IMR-90 (cell line): ENCODE measurements around the gene ATP1A2. TPM values are rescaled to one million over a fixed set of nuclear protein-coding genes. Genes with fewer than 3 reads are reported as not detected.

Experiments
- ATAC-seq: fragments of 200-7000 bp; cut with Tn5 transposase; 2 replicates; pipeline ENCODE4 v1.9.1; 2020; ENCODE audit warnings: low read depth, mild to moderate bottlenecking, moderate library complexity
- BruUV-seq: library from RNA; stranded (reverse); fragments of 400-500 nt; replicated peaks from 2 replicates; lab custom pipeline; 2021; lab: Mats Ljungman, UMichigan
- CTCF ChIA-PET: fragments of 300-600 bp; formaldehyde crosslinking; extraction: SDS; loops from one replicate; lab custom pipeline; 2021; ENCODE audit warnings: antibody characterized with exemption; lab: Yijun Ruan, JAX
- POLR2A ChIA-PET: fragments of 300-600 bp; sonication (Branson Sonifier 250); formaldehyde crosslinking; loops from one replicate; lab custom pipeline; 2022; ENCODE audit warnings: antibody characterized with exemption; ENCODE audit not compliant: unreplicated experiment; lab: Charles Lee
- DNase-seq: peaks from one replicate; pipeline ENCODE4 v3.0.0; 2013
- H2AFZ ChIP-seq: replicated peaks from 2 replicates; pipeline ENCODE3; 2013; ENCODE audit warnings: low read length, mild to moderate bottlenecking; ENCODE audit not compliant: poor library complexity
- H2AK5ac ChIP-seq: 2 replicates; pipeline ENCODE4 v1.6.1; 2013; ENCODE audit warnings: low read depth, low read length, inconsistent platforms
- H2AK9ac ChIP-seq: replicated peaks from 2 replicates; pipeline ENCODE3; 2013; ENCODE audit warnings: mild to moderate bottlenecking, low read depth, low read length, moderate library complexity; ENCODE audit not compliant: poor library complexity
- H2BK120ac ChIP-seq: 2 replicates; pipeline ENCODE4 v1.6.1; 2013; ENCODE audit warnings: low read depth, low read length, inconsistent platforms
- H2BK15ac ChIP-seq: 3 replicates; pipeline ENCODE4 v1.6.1; 2013; ENCODE audit warnings: low read depth, low read length, inconsistent platforms
- H2BK20ac ChIP-seq: 2 replicates; pipeline ENCODE4 v1.6.1; 2013; ENCODE audit warnings: low read depth, mild to moderate bottlenecking, inconsistent platforms, low read length, moderate library complexity
- H2BK5ac ChIP-seq: 2 replicates; pipeline ENCODE4 v1.6.1; 2013; ENCODE audit warnings: mild to moderate bottlenecking, low read depth, low read length, inconsistent platforms; ENCODE audit not compliant: poor library complexity, severe bottlenecking
- H3K14ac ChIP-seq: replicated peaks from 2 replicates; pipeline ENCODE4 v1.6.1; 2013; ENCODE audit warnings: low read depth, low read length, inconsistent platforms
- H3K18ac ChIP-seq: 2 replicates; pipeline ENCODE4 v1.6.1; 2013; ENCODE audit warnings: low read depth, low read length, control low read depth
- H3K23ac ChIP-seq: 2 replicates; pipeline ENCODE4 v1.6.1; 2013; ENCODE audit warnings: low read depth, low read length, inconsistent platforms
- H3K27ac ChIP-seq: 2 replicates; pipeline ENCODE4 v1.5.1; 2013; ENCODE audit warnings: mild to moderate bottlenecking, control low read depth, low read length; ENCODE audit not compliant: insufficient read depth
- H3K27me3 ChIP-seq: 2 replicates; pipeline ENCODE4 v1.6.1; 2013; ENCODE audit warnings: low read length; ENCODE audit not compliant: control insufficient read depth, insufficient read depth
- H3K36me3 ChIP-seq: 2 replicates; pipeline ENCODE4 v1.6.1; 2013; ENCODE audit warnings: low read length, mixed read lengths; ENCODE audit not compliant: control insufficient read depth, insufficient read depth
- H3K4ac ChIP-seq: 2 replicates; pipeline ENCODE4 v1.6.1; 2013; ENCODE audit warnings: low read depth, low read length, inconsistent platforms
- H3K4me1 ChIP-seq: 2 replicates; pipeline ENCODE4 v1.6.1; 2013; ENCODE audit warnings: low read length, mixed read lengths; ENCODE audit not compliant: control insufficient read depth, insufficient read depth
- H3K4me2 ChIP-seq: 2 replicates; pipeline ENCODE4 v1.6.1; 2013; ENCODE audit warnings: low read depth, mild to moderate bottlenecking, control low read depth, low read length, moderate library complexity
- H3K4me3 ChIP-seq: 2 replicates; pipeline ENCODE4 v1.5.1; 2013; ENCODE audit warnings: low read depth, mild to moderate bottlenecking, control low read depth, low read length, moderate library complexity; ENCODE audit not compliant: insufficient read depth
- H3K56ac ChIP-seq: 2 replicates; pipeline ENCODE4 v1.6.1; 2013; ENCODE audit warnings: low read length, inconsistent platforms; ENCODE audit not compliant: insufficient read depth; ENCODE audit errors: extremely low read depth
- H3K79me1 ChIP-seq, 2 experiments: 2 replicates each; pipeline ENCODE4 v1.6.1; 2013; ENCODE audit warnings: low read length in 2 of 2, inconsistent platforms in 1 of 2, low read depth in 1 of 2
- H3K9ac ChIP-seq: 2 replicates; pipeline ENCODE4 v1.6.1; 2013; ENCODE audit warnings: low read depth, low read length, control low read depth
- H3K9me1 ChIP-seq: 2 replicates; pipeline ENCODE4 v1.6.1; 2013; ENCODE audit warnings: low read length, inconsistent platforms; ENCODE audit not compliant: insufficient read depth
- H3K9me3 ChIP-seq: 2 replicates; pipeline ENCODE4 v1.6.1; 2013; ENCODE audit warnings: low read length; ENCODE audit not compliant: control insufficient read depth, insufficient read depth
- H4K20me1 ChIP-seq: 2 replicates; pipeline ENCODE4 v1.6.1; 2013; ENCODE audit warnings: low read length, inconsistent platforms; ENCODE audit not compliant: insufficient read depth
- H4K5ac ChIP-seq: 2 replicates; pipeline ENCODE4 v1.6.1; 2013; ENCODE audit warnings: mild to moderate bottlenecking, low read depth, low read length, control low read depth
- H4K8ac ChIP-seq, 2 experiments: 2 replicates each; pipeline ENCODE4 v1.6.1; 2013; ENCODE audit warnings: low read depth in 2 of 2, low read length in 2 of 2, control low read depth in 1 of 2, inconsistent platforms in 1 of 2
- H4K91ac ChIP-seq: 2 replicates; pipeline ENCODE4 v1.6.1; 2013; ENCODE audit warnings: low read depth, low read length, inconsistent platforms; ENCODE audit not compliant: insufficient read depth
- NFE2L2 ChIP-seq: fragments of 150-350 bp; IDR thresholded peaks from 2 replicates; pipeline ENCODE4 v1.6.1; 2016; ENCODE audit warnings: low read depth, mild to moderate bottlenecking, low read length
- SMC3 ChIP-seq: fragments of 150-350 bp; IDR thresholded peaks from 2 replicates; pipeline ENCODE4 v1.6.1; 2016; ENCODE audit warnings: low read depth, mild to moderate bottlenecking, antibody characterized with exemption, low read length, moderate library complexity
- USF2 ChIP-seq: fragments of 150-350 bp; IDR thresholded peaks from 2 replicates; pipeline ENCODE4 v1.6.1; 2017; ENCODE audit warnings: mild to moderate bottlenecking, antibody characterized with exemption, low read length, low read depth
- WGBS, 2 experiments: methylation state at CpG; one replicate each; pipeline versions ENCODE4 v1.1.5 to v1.1.7; 2013; ENCODE audit warnings: missing lambda C conversion rate in 2 of 2; ENCODE audit not compliant: insufficient read length in 1 of 2; ENCODE audit errors: extremely low coverage in 2 of 2; 5-methylcytosine and 5-hydroxymethylcytosine counted together
- dilution Hi-C: fragments of 300-500 bp; cut with HindIII; formaldehyde crosslinking; loops from one replicate; pipeline ENCODE4 v1.14.3; 2018; ENCODE audit warnings: low sequenced_read_pairs; ENCODE audit not compliant: unreplicated experiment
- in situ Hi-C: fragments of 300-500 bp; cut with MboI; formaldehyde crosslinking; loops from 3 replicates; pipeline ENCODE4 v1.14.3; 2019; ENCODE audit warnings: low sequenced_read_pairs, inconsistent platforms, mixed read lengths
- intact Hi-C: fragments of 100-400 bp; cut with micrococcal nuclease; formaldehyde crosslinking; loops from 2 replicates; pipeline ENCODE4 v1.10.0; 2022
- polyA plus RNA-seq, 3 experiments: library from polyadenylated mRNA; depleted of rRNA; stranded (reverse); fragments of >200 nt; gene quantifications; 2 replicates each; pipeline ENCODE4 v1.2.3, GENCODE V29; 2012; ENCODE audit warnings: low replicate concordance in 1 of 3
- total RNA-seq: library from RNA; depleted of rRNA; stranded (reverse); fragments of >200 nt; gene quantifications from 2 replicates; pipeline ENCODE4 v1.2.3, GENCODE V29; 2012

The ATP1A2 gene
- total and polyA plus RNA-seq, 2 of the 4 experiments (the other 2 are of a cell fraction), result under 0.01 to 0.15 TPM

- Histone ChIP-seq H3K14ac (no peak overlapping the region), H3K9ac (no peak overlapping the region), H3K56ac (no peak overlapping the region), H3K4me3 (no peak overlapping the region), H2AK5ac (no peak overlapping the region), H4K91ac (no peak overlapping the region), H3K9me1 (no peaks in the 10 kb centered on the region), H4K5ac (no peak overlapping the region), H2AFZ (no peak overlapping the region), H3K18ac (no peak overlapping the region), H2AK9ac (no peak overlapping the region), H3K4me1 (peaks cover 3% of the 10 kb centered on the region; the same call in 1 of the 2 replicates), H4K20me1 (no peaks in the 10 kb centered on the region), H2BK15ac (no peak overlapping the region), H3K4ac (no peak overlapping the region), H3K4me2 (no peak overlapping the region), H3K23ac (no peak overlapping the region), H3K27me3 (peaks cover 73% of the 10 kb centered on the region), H2BK5ac (no peak overlapping the region), H3K9me3 (no peaks in the 10 kb centered on the region; the same call in none of the 2 replicates), H2BK20ac (no peak overlapping the region), H3K79me1 (no peaks in the 10 kb centered on the region), H3K27ac (no peak overlapping the region), H2BK120ac (no peak overlapping the region), H3K36me3 (no peaks in the 10 kb centered on the region), H4K8ac (no peak overlapping the region)
- no peak for TF ChIP-seq USF2
- no peak for TF ChIP-seq NFE2L2
- no peak for TF ChIP-seq SMC3
- ChIA-PET POLR2A (interaction anchor here (0.6 kb wide), 1 partner anchor 182 kb away, joined by 3 read pairs; the partner anchor contains the start of gene DCAF8), CTCF (interaction anchor here (2.6 kb wide), 1 partner anchor 34 kb away, joined by 16 read pairs; no protein-coding TSS in a partner anchor)
- no TSS peak for BruUV-seq
- DNase-seq, result no peak
- in situ Hi-C loops (no loop called here), dilution Hi-C loops (no loop called here), intact Hi-C loops (no loop called here)
- WGBS, 2 experiments, result no CpG with 5 or more reads among the region's 6 CpGs
- ATAC-seq, result no peak
Observed at GRCh38 chr1:160080381-160081100, 35.0 kb upstream of the ATP1A2 start.
